HG02623 (cell line): ENCODE data around the gene ADK.
"Not testable (repeated sequence)": the region's sequence is repeated elsewhere in the genome, so short reads cannot be mapped to it uniquely, and the experiment has no call there.

Experiments used
- ATAC-seq: cut with Tn5 transposase; IDR thresholded peaks from one replicate; pipeline ENCODE4 v1.9.1; 2021; ENCODE audit warnings: moderate library complexity; ENCODE audit not compliant: unreplicated experiment

ADK gene

GRCh38 chr10:74337330-74338016, 186.5 kb downstream of the ADK start:
- no peak for ATAC-seq

- ATAC-seq, result no peak
Measured at GRCh38 chr10:74342991-74343390, 192.0 kb downstream of the ADK start.

GRCh38 chr10:74343804-74344203, 192.8 kb downstream of the ADK start:
- ATAC-seq, result no peak

GRCh38 chr10:74344306-74344705, 193.3 kb downstream of the ADK start:
- no peak for ATAC-seq

GRCh38 chr10:74347522-74347921, 196.5 kb downstream of the ADK start:
- no peak for ATAC-seq

GRCh38 chr10:74353021-74353420, 202.0 kb downstream of the ADK start:
- ATAC-seq, result not testable (repeated sequence)

GRCh38 chr10:74361678-74362077, 210.7 kb downstream of the ADK start:
- no peak for ATAC-seq

GRCh38 chr10:74363727-74364126, 212.7 kb downstream of the ADK start:
- no peak for ATAC-seq

GRCh38 chr10:74365109-74365508, 214.1 kb downstream of the ADK start:
- no peak for ATAC-seq

- ATAC-seq, result no peak
Measured at GRCh38 chr10:74371696-74372095, 220.7 kb downstream of the ADK start.

- ATAC-seq, result no peak
Measured at GRCh38 chr10:74373059-74373458, 222.0 kb downstream of the ADK start.

- no peak for ATAC-seq
Measured at GRCh38 chr10:74377476-74377875, 226.5 kb downstream of the ADK start.

GRCh38 chr10:74379474-74379873, 228.5 kb downstream of the ADK start:
- ATAC-seq, result no peak

GRCh38 chr10:74380795-74381194, 229.8 kb downstream of the ADK start:
- ATAC-seq, result no peak

GRCh38 chr10:74381291-74381853, 230.4 kb downstream of the ADK start:
- no peak for ATAC-seq

GRCh38 chr10:74382663-74383062, 231.6 kb downstream of the ADK start:
- no peak for ATAC-seq

- ATAC-seq, result no peak
Measured at GRCh38 chr10:74383642-74384041, 232.6 kb downstream of the ADK start.

- no peak for ATAC-seq
Measured at GRCh38 chr10:74384615-74385183, 233.7 kb downstream of the ADK start.

- no peak for ATAC-seq
Measured at GRCh38 chr10:74388801-74389200, 237.8 kb downstream of the ADK start.

- ATAC-seq, result no peak
Measured at GRCh38 chr10:74391786-74392185, 240.8 kb downstream of the ADK start.

- no peak for ATAC-seq
Measured at GRCh38 chr10:74394416-74394969, 243.5 kb downstream of the ADK start.

GRCh38 chr10:74400186-74400585, 249.2 kb downstream of the ADK start:
- no peak for ATAC-seq
